Measurements from ENCODE around the gene INSYN2B.
A peak's percentile ranks its signal among the peaks of the same experiment; 100 is the strongest.
"Not testable (repeated sequence)": the region's sequence is repeated elsewhere in the genome, so short reads cannot be mapped to it uniquely, and the experiment has no call there.

The INSYN2B gene

GRCh38 chr5:169840405-169840804, 139.9 kb downstream of the INSYN2B start:
- no peak for DNase-seq

GRCh38 chr5:169838688-169839087, 141.6 kb downstream of the INSYN2B start:
- DNase-seq: no peak

GRCh38 chr5:169837686-169838085, 142.6 kb downstream of the INSYN2B start:
- DNase-seq: no peak

- no peak for DNase-seq
These were observed 143.3 kb downstream of the INSYN2B start for GRCh38 chr5:169836835-169837536.

GRCh38 chr5:169834540-169834939, 145.8 kb downstream of the INSYN2B start:
- not testable (repeated sequence) for DNase-seq

GRCh38 chr5:169833681-169834292, 146.5 kb downstream of the INSYN2B start:
- DNase-seq: not testable (repeated sequence)

- no peak for DNase-seq
These were observed 147.4 kb downstream of the INSYN2B start for GRCh38 chr5:169832845-169833244.

- DNase-seq: no peak
These were observed 148.0 kb downstream of the INSYN2B start for GRCh38 chr5:169832304-169832703.

GRCh38 chr5:169831331-169831730, 149.0 kb downstream of the INSYN2B start:
- DNase-seq: peak in 1 of 2 experiments; percentile 17

- DNase-seq: no peak
These were observed 151.9 kb downstream of the INSYN2B start for GRCh38 chr5:169828385-169828784.

GRCh38 chr5:169827769-169828168, 152.5 kb downstream of the INSYN2B start:
- DNase-seq: no peak

- no peak for DNase-seq
These were observed 153.7 kb downstream of the INSYN2B start for GRCh38 chr5:169826618-169827017.

- no peak for DNase-seq
These were observed 163.3 kb downstream of the INSYN2B start for GRCh38 chr5:169817031-169817430.

GRCh38 chr5:169814522-169814921, 165.8 kb downstream of the INSYN2B start:
- no peak for DNase-seq
